ENCODE measurements around the gene DUSP22.

DNA sequence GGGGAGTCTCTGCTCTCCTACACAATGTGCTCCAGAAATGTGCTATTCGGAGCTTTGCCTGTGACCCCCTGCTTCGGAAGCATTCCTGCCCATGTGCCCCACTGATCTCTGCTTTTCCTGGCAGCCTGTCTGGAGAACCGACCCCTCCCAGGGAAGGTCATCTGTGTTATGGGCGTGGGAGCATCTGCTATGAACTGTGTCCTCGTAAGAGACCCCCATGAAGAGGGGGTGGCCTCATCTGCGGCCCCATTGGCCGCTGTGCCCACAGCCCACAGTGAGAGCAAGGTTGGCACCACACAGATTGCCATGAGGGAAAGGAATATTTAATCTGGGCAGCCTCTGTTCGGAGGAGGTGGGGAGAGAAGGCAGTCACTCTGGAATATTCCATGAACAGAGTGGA lies 66.6 kb downstream of the DUSP22 start:
- TF ChIP-seq GATA2 (IDR thresholded peaks at IDR 0.05; ENCODE audit: low read depth, low read length) (no peak), GATA3 (IDR thresholded peaks at IDR 0.05; ENCODE audit: low read depth, low read length) (no peak)

Data from SH-SY5Y (cell line).